ENCODE measurements around the gene SLITRK5. TPM values are rescaled to one million over a fixed set of nuclear protein-coding genes. Genes with fewer than 3 reads are reported as not detected.

The SLITRK5 gene
- total and polyA plus RNA-seq, 2 donors (not counting 1 experiment from before 2014, with no cell fraction given) = 0.09 to 0.17 TPM

DNA sequence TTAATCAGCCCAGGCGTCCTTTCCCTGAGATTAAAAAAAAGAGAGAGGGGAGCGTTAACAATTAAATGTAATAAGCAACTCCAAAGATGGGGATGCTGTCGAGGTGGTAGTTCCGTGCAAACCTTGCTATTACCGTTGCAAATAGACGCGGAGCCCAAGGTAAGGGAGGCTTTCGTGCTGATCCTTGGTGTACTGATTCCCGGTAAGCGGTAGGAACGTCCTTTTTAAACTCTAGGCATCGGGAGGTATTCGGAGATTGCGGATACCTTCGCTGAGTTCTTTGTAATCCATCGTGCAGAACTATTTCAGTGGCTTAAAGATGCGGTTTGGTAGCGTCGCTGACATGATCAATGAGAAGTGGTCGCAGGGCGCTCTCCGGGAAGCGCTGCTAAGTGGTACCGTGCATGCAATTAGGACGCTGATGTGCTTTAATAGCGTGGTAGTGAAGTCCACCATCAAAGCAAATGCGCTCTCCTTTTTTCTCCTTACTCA is 3.1 kb downstream of the SLITRK5 start:
- Histone ChIP-seq H3K79me2 (ENCODE audit: control insufficient read depth, insufficient read depth, low read length) (no peaks in the 10 kb centered on the region), H3K9me3 (ENCODE audit: control insufficient read depth, insufficient read depth, low read depth, low read length) (no peaks in the 10 kb centered on the region), H3K4me1 (ENCODE audit: control insufficient read depth, extremely low read depth, insufficient read depth, low read length) (no peaks in the 10 kb centered on the region), H3K4me2 (ENCODE audit: extremely low read depth, insufficient read depth, low read length) (no peak overlapping the region), H3K36me3 (ENCODE audit: control insufficient read depth, insufficient read depth, low read length) (no peaks in the 10 kb centered on the region), H3K27ac (ENCODE audit: insufficient read depth, low read length) (no peak overlapping the region), H2AFZ (ENCODE audit: low read length) (no peak overlapping the region), H3K4me3 (replicated peaks in 1 of 4; ENCODE audit: control extremely low read depth in 1 of 4, insufficient read depth in 1 of 4, low read depth in 3 of 4, low read length in 4 of 4) (peak overlapping the region in 1 of 4 experiments; percentile 71), H3K27me3 (ENCODE audit: control insufficient read depth, insufficient read depth, low read length) (peaks cover 10% of the 10 kb centered on the region), H4K20me1 (ENCODE audit: control insufficient read depth, extremely low read depth, insufficient read depth, low read length) (no peaks in the 10 kb centered on the region), H3K9ac (ENCODE audit: insufficient read depth, low read length) (no peak overlapping the region)
- no peak for TF ChIP-seq EZH2 (IDR thresholded peaks at IDR 0.05; ENCODE audit: low read length, missing control alignments)
- TF ChIP-seq, protein P1, sequence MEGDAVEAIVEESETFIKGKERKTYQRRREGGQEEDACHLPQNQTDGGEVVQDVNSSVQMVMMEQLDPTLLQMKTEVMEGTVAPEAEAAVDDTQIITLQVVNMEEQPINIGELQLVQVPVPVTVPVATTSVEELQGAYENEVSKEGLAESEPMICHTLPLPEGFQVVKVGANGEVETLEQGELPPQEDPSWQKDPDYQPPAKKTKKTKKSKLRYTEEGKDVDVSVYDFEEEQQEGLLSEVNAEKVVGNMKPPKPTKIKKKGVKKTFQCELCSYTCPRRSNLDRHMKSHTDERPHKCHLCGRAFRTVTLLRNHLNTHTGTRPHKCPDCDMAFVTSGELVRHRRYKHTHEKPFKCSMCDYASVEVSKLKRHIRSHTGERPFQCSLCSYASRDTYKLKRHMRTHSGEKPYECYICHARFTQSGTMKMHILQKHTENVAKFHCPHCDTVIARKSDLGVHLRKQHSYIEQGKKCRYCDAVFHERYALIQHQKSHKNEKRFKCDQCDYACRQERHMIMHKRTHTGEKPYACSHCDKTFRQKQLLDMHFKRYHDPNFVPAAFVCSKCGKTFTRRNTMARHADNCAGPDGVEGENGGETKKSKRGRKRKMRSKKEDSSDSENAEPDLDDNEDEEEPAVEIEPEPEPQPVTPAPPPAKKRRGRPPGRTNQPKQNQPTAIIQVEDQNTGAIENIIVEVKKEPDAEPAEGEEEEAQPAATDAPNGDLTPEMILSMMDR (conservative IDR thresholded peaks at IDR 0.05 in 1 of 2, IDR thresholded peaks at IDR 0.05 in 1 of 2; ENCODE audit: low read depth in 1 of 2, low read length in 2 of 2) = no peak
- DNase-seq (ENCODE audit: low read depth in 2 of 2) = peak in 1 of 2 donors; percentile 23

DNA sequence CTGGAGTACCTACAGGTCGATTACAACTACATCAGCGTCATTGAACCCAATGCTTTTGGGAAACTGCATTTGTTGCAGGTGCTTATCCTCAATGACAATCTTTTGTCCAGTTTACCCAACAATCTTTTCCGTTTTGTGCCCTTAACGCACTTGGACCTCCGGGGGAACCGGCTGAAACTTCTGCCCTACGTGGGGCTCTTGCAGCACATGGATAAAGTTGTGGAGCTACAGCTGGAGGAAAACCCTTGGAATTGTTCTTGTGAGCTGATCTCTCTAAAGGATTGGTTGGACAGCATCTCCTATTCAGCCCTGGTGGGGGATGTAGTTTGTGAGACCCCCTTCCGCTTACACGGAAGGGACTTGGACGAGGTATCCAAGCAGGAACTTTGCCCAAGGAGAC is 4.7 kb downstream of the SLITRK5 start:
- Histone ChIP-seq H3K36me3 (ENCODE audit: control insufficient read depth, insufficient read depth, low read length) (no peaks in the 10 kb centered on the region), H3K4me1 (ENCODE audit: control insufficient read depth, extremely low read depth, insufficient read depth, low read length) (no peaks in the 10 kb centered on the region)
- TF ChIP-seq EZH2 (IDR thresholded peaks at IDR 0.05; ENCODE audit: low read length, missing control alignments) = no peak
- TF ChIP-seq, protein P1 (conservative IDR thresholded peaks at IDR 0.05 in 1 of 2, IDR thresholded peaks at IDR 0.05 in 1 of 2; ENCODE audit: low read depth in 1 of 2, low read length in 2 of 2) = no peak

DNA sequence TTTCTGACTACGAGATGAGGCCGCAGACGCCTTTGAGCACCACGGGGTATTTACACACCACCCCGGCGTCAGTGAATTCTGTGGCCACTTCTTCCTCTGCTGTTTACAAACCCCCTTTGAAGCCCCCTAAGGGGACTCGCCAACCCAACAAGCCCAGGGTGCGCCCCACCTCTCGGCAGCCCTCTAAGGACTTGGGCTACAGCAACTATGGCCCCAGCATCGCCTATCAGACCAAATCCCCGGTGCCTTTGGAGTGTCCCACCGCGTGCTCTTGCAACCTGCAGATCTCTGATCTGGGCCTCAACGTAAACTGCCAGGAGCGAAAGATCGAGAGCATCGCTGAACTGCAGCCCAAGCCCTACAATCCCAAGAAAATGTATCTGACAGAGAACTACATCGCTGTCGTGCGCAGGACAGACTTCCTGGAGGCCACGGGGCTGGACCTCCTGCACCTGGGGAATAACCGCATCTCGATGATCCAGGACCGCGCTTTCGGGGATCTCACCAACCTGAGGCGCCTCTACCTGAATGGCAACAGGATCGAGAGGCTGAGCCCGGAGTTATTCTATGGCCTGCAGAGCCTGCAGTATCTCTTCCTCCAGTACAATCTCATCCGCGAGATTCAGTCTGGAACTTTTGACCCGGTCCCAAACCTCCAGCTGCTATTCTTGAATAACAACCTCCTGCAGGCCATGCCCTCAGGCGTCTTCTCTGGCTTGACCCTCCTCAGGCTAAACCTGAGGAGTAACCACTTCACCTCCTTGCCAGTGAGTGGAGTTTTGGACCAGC is 5.3 kb downstream of the SLITRK5 start:
- Histone ChIP-seq H3K79me2 (ENCODE audit: control insufficient read depth, insufficient read depth, low read length) (no peaks in the 10 kb centered on the region), H4K20me1 (ENCODE audit: control insufficient read depth, extremely low read depth, insufficient read depth, low read length) (no peaks in the 10 kb centered on the region), H3K4me3 (replicated peaks in 1 of 4; ENCODE audit: control extremely low read depth in 1 of 4, insufficient read depth in 1 of 4, low read depth in 3 of 4, low read length in 4 of 4) (no peak overlapping the region), H3K4me2 (ENCODE audit: extremely low read depth, insufficient read depth, low read length) (no peak overlapping the region), H3K4me1 (ENCODE audit: control insufficient read depth, extremely low read depth, insufficient read depth, low read length) (no peaks in the 10 kb centered on the region), H3K27me3 (ENCODE audit: control insufficient read depth, insufficient read depth, low read length) (peaks cover 10% of the 10 kb centered on the region), H2AFZ (ENCODE audit: low read length) (no peak overlapping the region), H3K9me3 (ENCODE audit: control insufficient read depth, insufficient read depth, low read depth, low read length) (no peaks in the 10 kb centered on the region), H3K36me3 (ENCODE audit: control insufficient read depth, insufficient read depth, low read length) (no peaks in the 10 kb centered on the region), H3K27ac (ENCODE audit: insufficient read depth, low read length) (no peak overlapping the region), H3K9ac (ENCODE audit: insufficient read depth, low read length) (no peak overlapping the region)
- DNase-seq (ENCODE audit: low read depth in 2 of 2) = no peak
- TF ChIP-seq, protein P1 (conservative IDR thresholded peaks at IDR 0.05 in 1 of 2, IDR thresholded peaks at IDR 0.05 in 1 of 2; ENCODE audit: low read depth in 1 of 2, low read length in 2 of 2) = no peak
- no peak for TF ChIP-seq EZH2 (IDR thresholded peaks at IDR 0.05; ENCODE audit: low read length, missing control alignments)

More for the DNA sequence above, 4.7 kb downstream of the SLITRK5 start:
- Histone ChIP-seq H3K9ac (ENCODE audit: insufficient read depth, low read length) (no peak overlapping the region), H4K20me1 (ENCODE audit: control insufficient read depth, extremely low read depth, insufficient read depth, low read length) (no peaks in the 10 kb centered on the region), H3K4me2 (ENCODE audit: extremely low read depth, insufficient read depth, low read length) (no peak overlapping the region), H2AFZ (ENCODE audit: low read length) (no peak overlapping the region), H3K9me3 (ENCODE audit: control insufficient read depth, insufficient read depth, low read depth, low read length) (no peaks in the 10 kb centered on the region), H3K27ac (ENCODE audit: insufficient read depth, low read length) (no peak overlapping the region), H3K4me3 (replicated peaks in 1 of 4; ENCODE audit: control extremely low read depth in 1 of 4, insufficient read depth in 1 of 4, low read depth in 3 of 4, low read length in 4 of 4) (no peak overlapping the region), H3K79me2 (ENCODE audit: control insufficient read depth, insufficient read depth, low read length) (no peaks in the 10 kb centered on the region), H3K27me3 (ENCODE audit: control insufficient read depth, insufficient read depth, low read length) (peaks cover 10% of the 10 kb centered on the region)
- DNase-seq (ENCODE audit: low read depth in 2 of 2) = no peak
